Right lung (tissue), 10 donors: Measurements from ENCODE around the gene NANOS3. TPM values are rescaled to one million over a fixed set of nuclear protein-coding genes. Genes with fewer than 3 reads are reported as not detected.
A peak's percentile ranks its signal among the peaks of the same experiment; 100 is the strongest.

Experiments
- DNase-seq, 2 donors: peaks; one replicate each; pipeline ENCODE4 v3.0.0-alpha.2; 2013
- long read RNA-seq, 8 donors: transcript quantifications; one replicate each; lab custom pipeline, GENCODE V29; 2026
- polyA plus RNA-seq, 5 donors: library from polyadenylated mRNA; unstranded; fragments of 120-200 nt; gene quantifications; one replicate each; pipeline versions ENCODE4 v1.2.1 to v1.2.3, GENCODE V29; 2013; ENCODE audit warnings: inconsistent platforms in 1 of 5, low replicate concordance in 1 of 5; ENCODE audit not compliant: insufficient read length in 5 of 5, insufficient read depth in 1 of 5

The NANOS3 gene
- 1 to 10 TPM; 1.2 to 4.0 (median 2.1) TPM for polyA plus RNA-seq
- long read RNA-seq, donor 1, partial matches to known transcripts, result 0 of 2 reads
- long read RNA-seq, donor 1, other reads (novel, unspliced or antisense), result 0 of 2 reads
- long read RNA-seq, donor 2, result 0 reads
- long read RNA-seq, donor 3, partial matches to known transcripts, result 0 of 2 reads
- long read RNA-seq, donor 3, other reads (novel, unspliced or antisense), result 0 of 2 reads
- long read RNA-seq, donor 4, partial matches to known transcripts, result 0 of 1 reads
- long read RNA-seq, donor 4, other reads (novel, unspliced or antisense), result 0 of 1 reads
- long read RNA-seq, donor 5, result 0 reads
- long read RNA-seq, donor 6, partial matches to known transcripts, result 0 of 7 reads
- long read RNA-seq, donor 6, other reads (novel, unspliced or antisense), result 7 of 7 reads
- long read RNA-seq, donor 7, result 0 reads
- long read RNA-seq, donor 8, result 0 reads

DNA sequence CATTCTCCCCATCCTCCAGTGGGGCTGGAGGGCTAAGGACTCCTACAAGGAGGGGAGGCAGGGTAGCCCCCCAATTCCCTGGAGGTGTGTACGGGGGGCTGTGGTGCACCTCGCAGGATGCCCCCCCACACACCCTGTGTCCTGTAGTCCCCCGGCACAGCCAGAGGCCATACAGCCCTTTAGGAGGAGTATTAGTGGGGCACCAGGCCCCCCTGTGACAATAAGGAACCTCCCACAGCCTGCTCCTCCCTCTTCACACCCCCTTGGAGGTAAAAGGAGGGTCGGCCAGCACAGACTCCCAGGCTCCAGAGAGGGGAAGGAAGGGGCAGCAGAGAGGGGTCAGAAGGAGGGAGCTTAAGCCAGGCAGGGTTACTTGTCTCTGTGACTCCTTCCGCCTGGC is at the start of gene NANOS3:
Gene NANOS3, plus strand, starts transcription at position 301 of the 400 bp plus-strand sequence. CDS start 115 bp downstream, outside the sequence.
- no peak for DNase-seq

DNA sequence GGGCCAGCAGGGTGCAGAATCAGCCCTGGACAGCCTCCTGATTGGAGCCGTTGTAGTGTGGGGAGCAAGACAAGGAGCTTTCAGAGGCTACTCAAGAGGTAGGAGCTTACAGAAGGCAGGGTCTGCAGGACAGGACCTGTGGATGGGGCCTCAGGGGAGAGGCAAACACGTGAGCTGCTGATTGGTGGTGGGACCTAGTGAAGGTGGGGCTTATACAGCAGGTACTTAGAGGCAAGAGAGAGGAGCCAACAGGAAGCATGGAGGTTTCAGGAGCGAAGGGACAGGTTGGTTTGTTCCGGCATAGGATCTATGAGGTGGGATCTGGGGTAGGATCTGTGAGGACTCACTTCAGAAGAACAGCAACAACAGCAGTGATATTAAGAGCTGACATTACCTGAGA is 49.3 kb upstream of the NANOS3 start:
- DNase-seq, result no peak

DNA sequence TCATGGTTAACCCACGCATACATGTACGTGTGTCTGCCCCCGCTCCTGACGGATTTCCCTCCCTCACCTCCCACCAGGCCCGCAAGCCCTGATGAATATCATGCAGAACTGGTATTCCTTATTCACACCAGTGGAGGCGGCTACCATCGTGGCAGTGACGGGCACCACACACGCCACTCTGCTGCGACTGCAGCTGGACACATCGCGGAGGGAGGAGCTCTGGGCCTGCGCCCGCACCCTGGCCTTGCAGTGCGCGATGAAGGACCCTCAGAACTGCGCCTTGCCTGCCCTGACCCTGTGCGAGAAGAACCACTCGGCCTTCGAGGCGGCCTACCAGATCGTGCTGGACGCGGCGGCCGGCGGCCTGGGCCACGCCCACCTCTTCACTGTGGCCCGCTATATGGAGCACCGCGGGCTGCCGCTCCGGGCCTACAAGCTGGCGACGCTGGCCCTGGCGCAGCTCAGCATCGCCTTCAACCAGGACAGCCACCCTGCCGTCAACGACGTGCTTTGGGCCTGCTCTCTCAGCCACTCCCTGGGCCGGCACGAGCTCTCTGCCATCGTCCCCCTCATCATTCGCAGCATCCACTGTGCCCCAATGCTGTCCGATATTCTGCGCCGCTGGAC is 46.7 kb upstream of the NANOS3 start:
- DNase-seq, result no peak

DNA sequence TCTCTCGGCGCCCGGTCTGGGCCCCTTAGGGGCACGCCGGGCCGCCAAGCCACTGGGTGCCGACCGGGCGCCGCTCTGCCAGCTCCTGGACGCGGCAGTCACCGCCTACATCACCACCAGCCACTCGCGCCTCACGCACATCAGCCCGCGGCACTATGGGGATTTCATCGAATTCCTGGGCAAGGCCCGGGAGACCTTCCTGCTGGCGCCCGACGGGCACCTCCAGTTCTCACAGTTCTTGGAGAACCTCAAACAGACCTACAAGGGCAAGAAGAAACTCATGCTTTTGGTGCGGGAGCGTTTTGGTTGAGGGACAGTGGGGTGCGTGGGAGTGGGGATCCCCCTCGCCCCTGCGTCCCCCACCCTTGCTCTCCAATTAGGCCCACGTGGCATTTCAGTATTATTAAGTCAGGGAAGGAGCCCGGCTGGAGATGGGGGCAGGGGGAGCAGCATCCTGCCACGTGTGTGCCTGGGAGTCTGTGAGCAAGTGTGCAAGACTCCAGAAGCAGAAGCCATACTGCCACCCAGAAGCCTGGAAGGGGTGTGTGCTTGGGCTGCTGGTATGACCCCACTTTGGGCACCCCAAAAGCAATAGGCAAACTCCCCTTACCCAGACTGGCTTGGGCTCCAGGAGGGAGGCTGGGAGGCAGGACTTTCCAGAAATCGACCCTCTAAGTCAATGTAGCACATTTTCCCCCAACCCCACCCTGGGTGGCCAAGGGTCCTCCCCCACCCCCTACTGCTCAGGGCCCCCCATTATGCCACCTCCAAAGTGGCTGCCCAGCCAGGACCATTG is 46.0 kb upstream of the NANOS3 start:
- DNase-seq, result no peak

DNA sequence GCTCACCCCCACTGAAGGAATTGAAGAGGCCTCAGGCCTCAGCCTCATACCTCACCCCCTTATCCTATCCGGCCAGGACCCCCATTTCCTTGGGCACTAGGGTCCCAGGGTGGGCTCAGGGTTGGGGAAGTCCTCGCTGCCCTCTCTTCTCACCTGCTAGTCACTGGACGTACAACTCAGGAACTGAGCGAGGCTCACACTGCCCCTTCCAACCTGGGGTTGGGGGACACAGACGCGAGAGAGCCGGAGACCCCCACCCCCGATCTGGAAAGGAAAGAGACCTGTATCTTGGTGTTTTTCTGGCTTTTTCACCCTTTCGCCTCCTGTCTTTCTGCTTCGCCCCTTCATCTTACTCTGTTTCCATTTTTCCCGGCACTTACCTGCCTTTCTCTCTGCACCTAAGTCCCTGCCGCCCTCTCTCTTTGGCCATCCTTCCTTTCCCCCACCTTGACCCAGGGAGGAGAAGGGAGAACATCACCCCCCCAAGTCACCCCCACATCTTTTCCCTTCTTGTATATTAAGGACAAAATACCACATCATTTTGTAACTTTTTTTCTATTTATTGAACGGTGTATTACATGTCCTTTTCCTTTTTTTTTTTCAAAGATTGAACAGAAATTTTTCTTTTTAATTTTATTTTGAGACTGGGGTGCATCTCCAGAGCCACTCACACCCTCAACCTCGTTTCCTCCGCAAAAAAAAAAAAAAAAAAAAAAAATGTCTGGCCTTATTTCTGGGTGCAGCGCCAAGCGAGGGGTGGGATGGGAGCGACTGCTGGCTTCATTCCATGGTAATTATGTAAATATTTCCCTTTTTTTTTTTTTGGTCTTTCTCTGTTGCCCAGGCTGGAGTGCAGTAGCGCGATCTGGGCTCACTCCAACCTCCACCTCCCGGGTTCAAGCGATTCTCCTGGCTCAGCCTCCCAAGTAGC is 45.1 kb upstream of the NANOS3 start:
- DNase-seq, result no peak

DNA sequence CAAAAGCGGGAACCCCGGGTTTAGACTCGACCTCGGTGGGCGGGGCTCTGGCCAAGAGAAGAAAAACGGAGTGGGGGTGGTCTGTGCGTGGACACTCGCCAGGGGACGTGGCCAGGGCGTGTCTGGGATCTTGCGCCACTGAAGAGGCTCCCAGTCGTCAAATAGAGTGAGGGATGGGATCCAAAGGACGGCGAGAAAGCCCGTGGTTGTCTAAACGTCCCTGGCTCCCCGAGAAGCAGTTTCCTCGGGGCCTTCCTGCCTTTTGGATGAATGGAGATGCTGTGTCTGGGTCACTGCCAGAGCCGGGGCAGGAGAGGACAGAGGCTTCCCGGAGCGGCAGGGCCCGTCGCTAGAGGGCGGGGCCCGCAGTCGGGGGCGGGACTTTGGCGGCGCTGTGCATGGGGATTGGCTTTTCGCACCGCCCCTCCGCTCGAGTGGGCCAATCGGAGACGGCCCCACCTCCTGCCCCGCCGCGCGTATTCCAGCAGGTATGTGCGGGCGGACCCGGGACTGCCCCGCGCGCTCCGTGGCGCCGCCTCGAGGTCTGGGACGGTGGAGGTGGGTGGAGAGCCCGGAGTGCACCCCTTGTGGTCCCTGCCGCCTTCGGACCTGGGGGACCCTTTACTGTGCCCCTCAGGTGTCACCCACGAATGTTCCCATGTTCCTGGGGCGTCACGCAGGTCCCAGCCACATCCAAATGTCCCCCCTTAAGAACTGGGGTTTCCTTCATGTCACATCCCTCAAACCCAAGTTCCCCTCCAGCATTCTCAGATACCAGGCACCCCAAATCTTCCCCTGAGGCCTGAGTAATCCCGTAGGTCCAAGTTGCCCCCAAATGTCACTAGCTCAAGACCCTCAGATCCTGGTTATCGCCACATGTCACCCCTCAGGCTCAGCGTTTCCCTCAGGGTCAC is 43.3 kb upstream of the NANOS3 start:
- peak; percentile 88 to 90 for DNase-seq

DNA sequence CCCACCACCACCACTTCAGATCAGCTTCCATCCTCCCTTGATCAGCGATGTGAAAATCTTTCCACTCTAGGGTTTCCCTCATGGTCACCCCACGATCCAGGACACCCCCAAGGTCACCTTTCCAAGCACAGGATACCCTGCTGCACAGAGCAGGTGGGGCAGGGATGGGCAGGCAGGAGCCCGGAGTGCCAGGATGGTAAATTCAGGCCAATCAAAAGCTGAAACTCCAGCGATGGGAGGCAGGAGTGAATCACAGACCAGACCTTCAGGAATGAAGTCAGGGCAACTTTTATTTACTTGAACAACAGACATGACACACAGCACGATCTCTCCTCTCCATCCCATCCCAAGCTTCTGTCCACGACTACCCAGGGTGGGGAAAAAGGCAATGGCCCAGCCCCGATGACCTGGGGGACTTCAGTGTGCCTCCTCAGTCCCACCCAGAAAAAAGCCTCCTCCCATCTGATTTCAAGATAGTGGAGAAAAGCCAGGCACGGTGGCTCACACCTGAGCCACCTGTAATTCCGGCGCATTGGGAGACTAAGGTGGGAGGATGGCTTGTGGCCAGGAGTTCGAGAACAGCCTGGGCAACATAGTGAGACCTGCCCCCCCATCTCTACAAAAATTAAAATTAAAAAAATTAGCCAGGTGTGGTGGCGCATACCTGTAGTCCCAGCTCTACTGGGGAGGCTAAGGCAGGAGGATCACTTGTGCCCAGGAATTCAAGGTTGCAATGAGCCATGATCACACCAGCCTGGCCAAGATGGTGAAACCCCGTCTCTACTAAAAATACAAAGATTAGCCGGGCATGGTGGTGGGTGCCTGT is 42.5 kb upstream of the NANOS3 start:
- no peak for DNase-seq

DNA sequence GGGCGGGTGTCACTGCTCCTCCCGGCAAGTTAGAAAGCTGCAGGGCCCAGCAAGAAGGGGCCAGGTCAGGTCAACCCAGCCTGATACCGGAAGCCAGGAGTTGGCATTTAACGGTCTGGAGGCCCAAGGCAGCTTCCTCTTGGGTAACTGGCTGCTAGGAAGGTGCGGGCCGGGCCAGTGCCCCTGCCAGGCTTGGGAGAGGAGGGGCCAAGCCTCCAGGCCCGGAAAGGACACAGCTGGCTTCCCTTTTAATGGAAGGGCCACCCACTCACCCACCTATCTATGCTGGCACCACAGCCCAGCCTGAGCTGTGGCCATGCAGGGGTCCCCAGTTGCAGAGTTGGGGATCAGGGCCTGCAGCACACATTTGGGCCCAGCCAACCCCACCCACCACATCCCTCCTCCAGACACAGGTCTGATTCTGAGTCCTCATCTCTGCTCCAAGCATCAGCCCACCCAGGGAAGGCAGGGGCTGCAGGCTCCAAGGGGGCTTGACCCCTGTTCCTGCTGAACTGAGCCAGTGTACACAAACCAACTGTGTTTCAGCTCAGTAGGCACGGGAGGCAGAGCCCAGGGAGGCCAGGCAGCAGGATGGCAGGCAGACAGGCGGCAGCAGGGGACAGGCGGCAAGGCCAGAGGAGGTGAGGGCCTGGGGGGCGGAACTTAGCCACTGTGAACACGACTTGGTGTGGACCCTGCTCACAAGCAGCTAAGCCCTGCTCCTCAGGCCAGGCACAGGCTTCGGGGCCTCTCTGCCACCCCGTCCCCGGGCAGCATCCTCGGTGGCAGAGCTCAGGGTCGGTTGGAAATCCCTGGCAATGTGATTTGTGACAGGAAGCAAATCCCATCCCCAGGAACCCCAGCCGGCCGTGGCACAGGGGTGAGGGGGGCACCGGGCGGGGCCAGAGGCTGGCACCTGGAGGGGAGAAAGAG is 40.9 kb upstream of the NANOS3 start:
- DNase-seq, result no peak

DNA sequence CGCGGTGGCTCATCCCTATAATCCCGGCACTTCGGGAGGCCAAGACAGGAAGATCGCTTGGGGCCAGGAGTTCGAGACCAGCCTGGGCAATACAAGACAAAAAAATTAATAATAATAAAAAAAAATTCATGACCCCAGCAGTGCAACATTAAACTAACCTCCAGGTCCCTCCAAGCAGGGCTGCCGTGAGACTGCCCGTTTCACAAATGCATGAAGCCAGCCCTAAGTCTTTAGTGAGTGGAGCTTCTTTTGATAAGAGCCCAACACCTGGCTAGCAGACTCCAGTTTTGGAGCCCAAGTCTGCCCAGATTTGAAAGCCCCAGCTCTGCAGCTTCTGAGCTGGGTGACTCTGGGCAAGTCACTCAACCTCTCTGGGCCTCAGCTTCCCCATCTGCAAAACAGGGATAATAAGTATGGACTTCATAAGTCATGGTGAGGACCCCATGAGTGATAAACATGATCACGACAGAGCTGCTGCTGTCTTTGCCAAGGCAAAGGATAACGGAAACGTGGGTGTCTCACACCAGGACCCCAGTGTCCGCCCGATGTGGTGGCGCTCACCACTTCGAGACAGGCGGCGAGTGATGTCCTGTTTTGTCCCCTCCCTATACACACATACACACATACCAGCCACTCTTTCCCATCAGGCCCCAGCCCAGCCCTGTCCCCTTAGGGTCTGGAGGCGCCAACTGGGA is 38.4 kb upstream of the NANOS3 start:
- DNase-seq, result no peak

DNA sequence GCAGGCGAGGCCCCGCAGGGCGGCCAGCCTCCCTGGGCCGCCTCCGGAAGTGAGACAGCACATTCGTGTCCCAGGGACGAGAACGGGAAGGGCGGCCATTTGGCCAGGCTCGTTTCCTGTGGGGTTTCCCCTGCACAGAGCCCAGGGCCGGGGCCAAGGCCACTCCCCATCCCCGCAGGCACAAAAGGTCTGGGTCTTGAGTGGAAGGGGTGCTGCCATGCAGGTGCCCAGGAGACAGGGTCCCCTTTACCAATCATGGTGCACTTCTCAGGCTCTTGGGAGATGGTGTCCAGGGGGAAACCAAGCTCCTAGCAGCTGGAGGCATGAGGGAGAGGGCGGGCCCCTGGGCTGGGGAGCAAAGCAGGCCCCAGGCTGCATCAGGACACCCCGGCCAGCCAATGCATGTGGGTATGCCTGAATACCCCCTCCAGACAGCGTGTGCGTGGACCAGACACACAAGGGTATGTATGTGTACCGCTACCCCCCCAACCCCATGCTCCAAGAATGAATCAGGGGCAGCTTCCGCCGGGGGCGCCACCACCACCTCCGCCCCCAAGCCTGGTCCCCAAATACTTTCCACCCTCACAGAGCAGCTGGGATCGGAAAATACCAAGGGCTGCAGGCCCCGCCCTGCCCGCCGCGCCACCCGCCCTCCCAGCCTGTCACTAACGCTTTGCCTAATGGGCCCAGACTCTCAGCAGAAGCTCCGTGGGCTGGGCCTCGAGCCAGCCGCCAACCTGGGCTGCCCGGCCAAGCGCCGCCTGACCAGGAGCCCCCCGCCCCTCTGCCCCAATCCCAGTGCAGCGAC is 37.6 kb upstream of the NANOS3 start:
- peak; percentile 78 to 81 for DNase-seq

DNA sequence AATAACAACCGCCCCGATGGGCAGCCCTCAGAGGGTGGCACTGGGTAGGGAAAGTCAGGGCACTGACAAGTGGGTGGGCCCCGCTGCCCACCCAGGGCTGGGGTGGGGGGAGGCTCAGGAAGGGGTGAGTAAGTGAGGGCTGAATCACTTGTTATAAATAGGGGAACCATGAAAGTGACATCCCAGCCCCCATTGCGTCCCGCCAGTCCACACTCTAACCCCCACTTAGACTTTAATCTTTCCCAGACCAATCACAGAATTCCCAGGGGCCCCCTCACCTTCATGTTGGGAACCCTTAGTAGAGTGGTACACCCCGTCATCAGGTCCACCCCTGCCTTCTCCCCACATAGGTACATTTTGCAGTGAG is 37.0 kb upstream of the NANOS3 start:
- DNase-seq, result no peak

DNA sequence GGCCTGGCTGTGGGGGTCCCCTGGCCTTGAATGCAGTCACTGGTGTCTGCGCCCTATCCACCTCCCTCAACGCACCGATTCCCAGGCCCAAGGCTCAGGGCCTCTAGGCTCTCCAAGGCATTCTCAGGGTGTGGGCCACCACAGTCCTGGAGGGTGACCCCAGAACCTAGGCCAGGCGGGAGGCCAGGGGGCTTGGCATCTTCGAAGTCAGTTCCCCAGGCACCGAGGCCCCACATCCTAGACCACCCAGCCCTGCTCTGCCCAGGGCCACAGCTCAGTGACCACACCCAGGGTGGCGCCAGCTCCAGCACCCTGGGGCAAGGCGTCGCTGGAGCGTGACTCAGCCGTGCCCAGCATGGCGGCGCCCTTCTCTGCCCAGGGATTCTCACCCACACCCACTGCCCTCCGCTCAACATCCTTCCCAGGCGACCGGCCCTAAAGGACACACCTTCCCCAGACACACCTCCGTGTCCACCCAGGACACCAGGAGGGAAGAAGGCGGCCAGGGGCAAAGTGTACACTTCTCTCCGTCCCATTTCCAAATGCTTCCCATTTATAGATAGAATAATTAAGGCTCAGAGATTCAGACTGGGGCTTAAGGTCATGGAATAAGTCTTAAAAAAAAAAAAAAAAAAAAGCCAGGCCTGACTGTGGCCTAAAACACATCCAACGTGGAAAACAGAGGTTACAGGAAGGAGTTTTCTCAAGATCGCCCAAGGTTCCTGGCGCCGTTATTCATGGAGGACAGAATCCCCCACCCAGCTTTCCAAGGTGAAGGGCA is 36.4 kb upstream of the NANOS3 start:
- no peak for DNase-seq

DNA sequence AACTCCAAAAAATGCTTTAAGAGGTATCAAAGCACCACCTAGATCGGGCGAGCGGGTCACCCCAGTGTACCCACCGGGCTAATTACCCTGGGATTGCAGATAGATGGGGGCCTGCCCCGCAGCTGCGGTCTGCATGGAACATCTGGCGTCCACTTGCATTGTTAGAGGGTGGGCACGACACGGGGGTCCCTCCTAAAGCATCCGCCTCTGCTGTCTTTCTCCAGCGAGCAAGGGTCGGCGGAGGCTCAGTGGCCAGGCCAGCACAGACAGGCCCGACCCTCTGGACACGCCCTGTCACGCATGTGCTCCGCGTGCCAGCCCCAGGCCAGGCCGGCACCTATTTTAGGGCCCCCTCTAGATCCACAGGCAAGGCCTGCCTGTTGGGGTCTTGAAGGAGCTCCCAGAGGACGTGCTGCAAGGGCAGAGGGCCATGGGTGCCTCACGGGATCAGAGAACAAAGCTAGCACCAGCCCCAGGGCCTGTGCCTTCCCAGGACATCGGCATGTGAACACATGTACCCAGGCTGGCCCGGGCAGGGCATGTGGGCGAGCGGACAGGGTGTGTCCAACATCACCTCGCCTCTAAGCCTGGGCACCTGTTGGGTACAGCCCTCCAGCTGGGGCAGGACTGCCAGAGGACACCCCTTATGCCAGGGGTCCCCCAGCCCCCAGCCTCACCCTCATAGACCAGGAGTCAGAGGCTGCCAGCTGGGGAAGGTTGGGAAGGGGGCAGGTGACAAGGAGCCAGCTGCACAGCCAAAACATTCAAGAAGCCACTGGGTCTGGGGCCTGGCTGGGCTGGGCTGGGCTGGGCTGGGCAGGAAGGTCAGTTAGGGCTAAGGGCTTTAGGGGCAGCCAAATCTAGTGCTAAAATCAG is 35.6 kb upstream of the NANOS3 start:
- no peak for DNase-seq

DNA sequence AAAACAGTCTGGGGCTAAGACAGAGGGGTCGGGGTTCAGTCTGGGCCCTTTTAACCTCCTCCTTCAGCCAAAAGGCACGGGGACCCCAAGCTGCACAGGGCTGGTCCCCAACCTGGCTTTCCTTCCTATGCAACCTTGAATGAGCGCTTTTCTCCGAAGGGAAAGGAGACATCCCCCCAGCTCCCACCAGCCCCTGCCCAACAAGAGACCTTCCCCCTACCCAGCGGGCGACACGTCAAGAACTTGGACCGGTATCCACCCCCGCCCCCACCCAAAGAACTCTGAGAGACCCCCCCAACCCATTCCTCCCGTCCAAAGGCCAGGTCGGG is 35.0 kb upstream of the NANOS3 start:
- no peak for DNase-seq
